HG03457 (cell line): ENCODE data around the gene C2orf49.

ENCODE experiments used
- ATAC-seq: cut with Tn5 transposase; IDR thresholded peaks from one replicate; pipeline ENCODE4 v1.9.1; 2021; ENCODE audit warnings: moderate number of reproducible peaks; ENCODE audit not compliant: unreplicated experiment

The C2orf49 gene

DNA sequence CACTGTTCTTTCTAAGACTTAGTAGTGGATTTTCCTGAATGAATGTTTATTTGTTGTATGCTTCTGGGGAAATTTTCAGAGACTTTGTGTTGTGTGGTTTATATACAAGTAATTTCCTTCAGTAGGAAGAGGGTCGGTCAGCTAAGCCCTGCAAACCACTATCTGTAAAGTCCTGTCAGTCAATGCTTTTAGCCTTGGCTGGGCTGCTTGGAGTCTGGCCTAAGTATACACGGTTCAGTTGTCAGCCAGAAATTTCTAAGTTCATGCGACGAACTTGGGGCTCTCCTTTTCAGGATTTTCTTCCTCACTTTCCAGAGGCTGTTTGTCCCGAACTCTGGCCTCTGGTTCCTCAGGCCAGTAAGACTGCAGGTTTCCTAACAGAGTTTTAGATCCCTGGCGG, 21.3 kb downstream of the C2orf49 start:
- no peak for ATAC-seq

- ATAC-seq, result no peak
Measured at GRCh38 chr2:105361102-105361889, 24.0 kb downstream of the C2orf49 start.

GRCh38 chr2:105362862-105363591, 25.7 kb downstream of the C2orf49 start:
- no peak for ATAC-seq

DNA sequence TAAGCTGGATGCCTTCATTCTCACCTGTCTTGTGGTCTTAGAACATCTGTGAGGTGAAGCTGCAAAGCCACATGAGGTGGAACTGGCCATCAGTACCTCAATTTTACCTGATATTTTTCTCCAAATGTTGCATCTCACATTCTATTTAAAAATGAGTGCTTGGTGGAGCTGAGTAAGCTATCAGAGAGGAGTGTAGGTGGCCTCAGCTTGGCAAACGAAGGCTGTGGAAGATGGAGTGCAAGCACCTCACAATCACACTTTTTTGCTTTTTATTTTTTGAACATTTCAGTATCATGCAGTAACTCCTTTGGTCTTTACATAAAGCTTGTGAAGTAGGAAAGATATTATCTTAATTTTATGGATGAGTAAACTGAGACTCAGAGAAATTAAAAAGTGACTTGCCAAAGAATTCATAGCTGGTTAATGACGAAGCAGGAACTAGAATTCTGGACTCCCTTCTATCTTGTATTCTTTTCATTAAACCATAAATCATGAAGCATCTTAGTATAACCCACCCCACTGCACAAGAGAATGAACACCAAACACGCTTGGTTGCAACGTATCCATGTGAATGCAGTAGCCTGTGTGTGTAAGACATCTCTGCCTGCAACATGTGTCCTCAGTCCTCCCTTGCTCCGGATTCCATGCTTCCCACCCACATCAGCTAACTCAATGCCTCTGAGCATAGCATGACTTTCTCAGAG, 27.2 kb downstream of the C2orf49 start:
- no peak for ATAC-seq

DNA sequence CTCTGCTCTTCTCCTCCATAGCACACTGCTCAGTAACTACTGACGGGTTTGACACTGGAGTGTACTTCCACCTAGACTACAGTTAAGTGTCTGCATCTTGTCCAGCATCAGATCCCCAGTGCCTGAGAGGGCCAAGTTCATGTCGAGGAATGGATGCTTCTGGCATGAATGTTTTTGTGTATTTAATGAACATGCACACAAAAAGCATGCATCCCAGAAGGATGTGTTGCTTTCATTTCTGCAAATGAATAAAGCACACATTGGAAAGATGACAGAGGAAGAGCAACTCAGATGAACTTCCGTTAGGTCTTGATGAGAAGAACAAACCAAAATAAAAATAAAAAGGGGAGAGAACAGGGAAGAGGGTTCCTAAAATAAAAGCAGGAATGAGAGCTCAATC, 27.9 kb downstream of the C2orf49 start:
- ATAC-seq, result no peak

DNA sequence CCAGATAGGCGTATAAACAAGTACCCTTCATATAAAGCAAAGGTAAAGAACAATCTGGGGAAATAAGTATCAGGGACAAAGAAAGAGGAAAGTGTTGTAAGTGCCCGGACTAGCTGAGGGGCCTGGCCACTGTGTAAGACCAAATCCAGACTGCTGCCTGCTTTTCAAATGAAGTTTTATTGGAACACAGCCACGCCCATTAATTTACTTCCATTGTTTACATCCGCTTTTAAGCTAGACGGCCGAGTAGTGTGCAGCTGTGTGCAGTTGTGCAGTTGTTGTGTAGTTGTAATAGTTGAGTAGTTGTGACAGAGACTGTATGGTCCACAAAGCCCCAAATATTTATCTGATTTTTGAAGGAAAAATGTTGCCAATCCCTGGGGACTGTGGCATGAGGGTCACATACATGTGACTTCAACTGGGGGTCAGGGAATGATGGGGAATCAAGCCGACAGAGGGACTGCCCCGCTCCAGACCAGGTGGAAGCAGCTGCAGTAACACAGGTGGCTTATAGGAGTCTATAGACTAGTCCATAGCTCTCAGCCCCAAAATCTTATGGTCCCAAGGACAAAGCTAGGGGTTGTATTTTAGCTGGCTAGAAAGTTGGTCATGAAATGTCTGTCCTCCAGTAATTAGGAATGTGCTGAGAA, 31.5 kb downstream of the C2orf49 start:
- ATAC-seq, result no peak

- ATAC-seq, result peak; percentile 76
Measured at GRCh38 chr2:105369777-105370690, 32.7 kb downstream of the C2orf49 start.

- ATAC-seq, result no peak
Measured at GRCh38 chr2:105371156-105371555, 33.8 kb downstream of the C2orf49 start.

- no peak for ATAC-seq
Measured at GRCh38 chr2:105371810-105372209, 34.5 kb downstream of the C2orf49 start.

GRCh38 chr2:105373344-105373781, 36.0 kb downstream of the C2orf49 start:
- ATAC-seq, result no peak

- peak; percentile 91 for ATAC-seq
Measured at GRCh38 chr2:105373895-105374401, 36.6 kb downstream of the C2orf49 start.

DNA sequence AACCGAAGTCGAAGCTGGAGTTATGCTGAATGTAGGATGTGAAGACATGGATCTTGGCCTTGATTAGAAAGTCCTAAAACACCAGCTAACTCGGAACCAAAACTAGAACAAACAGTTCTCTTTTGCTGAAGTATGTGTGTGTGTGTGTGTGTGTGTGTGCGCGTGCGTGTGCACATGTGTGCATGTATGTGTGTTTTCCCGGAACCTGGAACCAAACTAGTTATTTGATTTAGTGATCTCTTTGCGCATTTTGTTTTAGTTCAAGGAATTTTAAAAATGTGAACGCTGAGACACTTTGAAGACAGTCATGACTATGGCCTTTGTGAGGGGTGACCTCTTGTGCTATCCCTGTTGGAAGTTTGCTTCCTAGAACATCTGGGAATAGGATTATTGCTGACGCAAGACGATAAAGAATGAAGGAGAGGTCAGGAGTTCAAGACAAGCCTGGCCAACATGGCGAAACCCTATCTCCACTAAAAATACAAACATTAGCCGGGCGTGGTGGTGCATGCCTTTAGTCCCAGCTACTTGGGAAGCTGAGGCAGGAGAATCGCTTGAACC, 37.7 kb downstream of the C2orf49 start:
- ATAC-seq, result no peak

DNA sequence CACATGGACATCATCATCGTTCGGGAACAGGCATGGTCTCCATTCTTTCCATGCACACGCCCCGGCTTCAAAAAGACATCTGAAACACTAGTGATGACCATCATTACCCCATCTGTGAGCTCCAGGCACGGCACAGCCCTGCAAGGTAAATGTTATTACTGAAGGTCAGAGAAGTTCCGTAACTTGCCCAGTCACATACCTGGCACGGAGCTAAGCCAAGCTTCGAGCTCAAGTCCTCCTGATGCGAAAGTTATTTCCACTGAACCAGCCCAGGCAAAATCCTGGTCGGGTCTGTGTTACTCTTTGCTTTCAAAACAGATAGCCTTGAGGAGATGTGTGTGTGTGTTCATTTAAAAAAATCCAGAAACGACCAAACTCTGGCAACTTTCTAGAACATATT, 38.7 kb downstream of the C2orf49 start:
- no peak for ATAC-seq

DNA sequence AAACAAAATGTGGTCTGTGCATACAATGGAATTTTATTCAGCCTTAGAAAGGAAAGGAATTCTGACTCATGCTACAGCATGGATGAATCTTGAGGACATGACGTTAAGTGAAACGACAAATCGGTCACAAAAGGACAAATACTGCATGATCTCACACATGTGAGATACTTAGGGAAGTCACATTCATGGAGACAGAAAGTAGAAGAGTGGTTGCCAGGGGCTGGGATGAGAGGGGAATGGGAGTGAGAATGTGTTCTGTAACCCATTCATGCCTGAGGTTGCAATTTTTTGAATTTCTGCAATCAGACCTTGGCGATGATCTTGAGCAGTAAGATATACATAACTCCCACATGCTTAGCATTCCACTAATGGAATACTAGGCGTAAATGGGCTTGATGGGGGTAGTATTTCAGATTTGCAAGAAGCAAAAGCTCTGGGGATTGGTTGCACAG, 39.5 kb downstream of the C2orf49 start:
- ATAC-seq, result no peak

DNA sequence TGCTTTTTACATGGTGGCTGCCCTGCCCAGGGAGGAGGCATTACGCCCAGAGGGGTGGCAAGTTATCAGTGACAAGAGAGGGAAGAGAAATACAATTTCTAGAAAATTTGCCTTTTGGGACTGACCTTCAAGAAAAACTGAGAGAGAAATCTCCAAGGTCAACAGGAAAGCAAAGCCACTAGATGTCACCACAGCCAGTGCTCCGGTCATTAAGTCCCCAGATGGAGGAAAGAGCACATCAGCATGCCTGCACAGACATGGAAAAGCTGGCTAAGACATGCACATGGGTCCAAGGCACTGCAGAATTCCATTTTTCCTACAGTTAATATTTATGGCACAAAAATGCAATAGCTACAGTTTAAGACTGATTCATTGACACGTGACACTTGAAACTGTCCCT, 40.5 kb downstream of the C2orf49 start:
- no peak for ATAC-seq

DNA sequence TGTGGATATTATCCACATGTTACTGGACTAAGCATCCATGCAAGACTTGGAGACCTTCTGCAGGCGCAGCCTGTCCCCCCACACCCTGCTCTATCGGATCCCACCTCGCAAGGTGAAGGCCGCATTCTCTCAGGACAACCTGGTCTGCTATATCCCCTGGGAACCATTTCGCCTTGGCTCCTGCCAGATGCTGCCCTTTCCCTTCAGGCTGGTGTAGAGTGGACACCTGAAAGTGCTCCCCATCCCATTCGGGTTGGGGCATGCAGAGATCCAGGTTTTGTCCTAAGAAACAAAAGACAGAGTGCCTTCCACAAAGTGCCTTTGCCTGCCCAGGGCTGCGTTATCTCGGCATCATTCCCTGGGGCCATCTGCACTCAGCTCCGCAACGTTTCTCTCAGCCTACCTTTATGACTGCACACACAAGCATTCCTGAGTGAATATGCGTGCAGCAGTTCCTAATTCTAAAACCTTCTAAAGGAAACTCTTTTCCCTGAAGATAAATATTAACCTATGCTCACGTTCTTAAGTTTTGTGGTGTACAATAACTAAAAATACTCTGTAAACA, 41.0 kb downstream of the C2orf49 start:
- ATAC-seq, result no peak

GRCh38 chr2:105378921-105379383, 41.6 kb downstream of the C2orf49 start:
- ATAC-seq, result no peak

GRCh38 chr2:105379741-105380186, 42.4 kb downstream of the C2orf49 start:
- no peak for ATAC-seq
